H54 (cell line): ENCODE results near the gene LRMDA.
"Not testable (repeated sequence)": the region's sequence is repeated elsewhere in the genome, so short reads cannot be mapped to it uniquely, and the experiment has no call there.

Experiments used
- DNase-seq: peaks from one replicate; pipeline ENCODE4 v3.0.0; 2011; ENCODE audit warnings: low spot score, mixed read lengths; ENCODE audit not compliant: insufficient read length
- FAIRE-seq: peaks from 3 replicates; lab custom pipeline; 2011; peaks lifted over from hg19 to GRCh38; lab: Jason Lieb, UNC
- POLR2A ChIP-seq: IDR thresholded peaks from 2 replicates; pipeline ENCODE4 v1.6.1; 2011; ENCODE audit warnings: low read depth, mild to moderate bottlenecking, low read length

The LRMDA gene

DNA sequence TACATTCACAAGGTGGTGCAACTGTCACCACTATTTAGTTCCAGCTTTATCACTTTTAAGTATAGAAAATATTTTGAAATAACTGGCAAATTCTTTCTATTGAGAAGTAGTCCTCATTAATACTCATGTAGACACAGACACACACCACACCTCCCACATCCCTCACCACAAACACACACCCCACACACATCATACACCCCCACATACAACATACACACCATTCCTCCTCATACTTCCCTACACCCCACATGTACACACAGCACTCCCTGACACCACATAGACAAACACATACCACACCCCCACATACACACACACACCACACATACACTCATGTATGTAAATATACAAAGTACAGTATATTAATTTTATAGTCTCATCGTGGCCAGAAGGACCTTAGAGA, 178.8 kb downstream of the LRMDA start:
- FAIRE-seq: no peak
- no peak for DNase-seq
- TF ChIP-seq POLR2A: no peak

DNA sequence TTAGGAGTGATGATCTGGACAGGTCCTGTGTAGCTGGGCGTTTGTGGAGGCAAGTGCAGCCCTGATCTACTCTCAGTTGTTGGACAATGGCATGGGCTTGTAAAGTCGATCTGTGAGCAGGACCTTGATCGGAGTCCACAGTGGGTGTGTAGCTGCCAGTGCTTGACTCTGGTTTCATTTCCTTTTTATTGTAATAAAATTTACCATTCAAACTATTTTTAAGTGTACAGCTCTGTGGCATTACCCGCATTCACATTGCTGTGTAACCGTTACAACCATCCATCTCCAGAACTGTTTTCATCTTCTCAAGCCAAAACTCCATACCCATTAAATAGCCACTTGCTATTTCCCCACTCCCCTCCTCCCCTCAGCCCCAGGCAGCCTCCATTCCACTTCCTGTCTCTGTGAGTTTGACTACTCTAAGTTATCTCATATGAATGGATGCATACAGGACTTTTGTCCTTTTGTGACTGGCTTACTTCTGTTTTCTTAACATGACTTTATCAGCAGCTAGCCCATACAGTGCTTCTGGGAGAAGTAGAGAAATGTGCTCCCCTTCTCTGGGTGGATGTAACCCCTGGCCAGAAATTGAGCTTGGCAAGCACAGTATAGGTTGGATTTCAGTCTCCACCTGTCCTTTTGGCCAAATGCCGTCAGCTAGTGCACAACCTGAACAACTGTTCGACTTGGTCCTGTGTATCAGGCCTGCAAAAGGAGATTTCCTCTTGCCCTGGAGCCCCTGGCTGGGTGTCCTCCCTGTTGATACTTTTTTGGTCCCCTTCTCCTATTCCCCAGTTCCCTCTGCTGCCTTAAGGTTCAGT, 180.0 kb downstream of the LRMDA start:
- DNase-seq (no peak), FAIRE-seq (no peak)
- TF ChIP-seq POLR2A: no peak

DNA sequence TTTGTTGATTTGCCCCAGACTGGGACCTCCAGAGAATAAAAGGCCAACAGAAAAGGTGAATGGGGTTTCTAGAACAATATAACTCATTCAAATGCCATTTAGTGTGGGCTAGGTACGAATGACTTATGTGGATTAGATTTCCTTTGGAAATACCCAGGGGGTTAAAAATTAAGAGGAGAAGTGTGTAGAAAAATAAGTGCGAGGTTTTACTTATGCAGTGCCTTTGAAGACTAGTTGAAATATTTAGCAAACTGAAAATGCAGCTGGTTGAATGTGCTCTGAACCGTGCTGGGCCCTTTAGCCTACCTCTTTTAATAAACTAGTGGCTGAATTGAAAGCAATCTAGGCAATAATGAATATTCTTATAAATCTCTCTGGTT, 180.6 kb downstream of the LRMDA start:
- FAIRE-seq (no peak), DNase-seq (no peak)
- no peak for TF ChIP-seq POLR2A

DNA sequence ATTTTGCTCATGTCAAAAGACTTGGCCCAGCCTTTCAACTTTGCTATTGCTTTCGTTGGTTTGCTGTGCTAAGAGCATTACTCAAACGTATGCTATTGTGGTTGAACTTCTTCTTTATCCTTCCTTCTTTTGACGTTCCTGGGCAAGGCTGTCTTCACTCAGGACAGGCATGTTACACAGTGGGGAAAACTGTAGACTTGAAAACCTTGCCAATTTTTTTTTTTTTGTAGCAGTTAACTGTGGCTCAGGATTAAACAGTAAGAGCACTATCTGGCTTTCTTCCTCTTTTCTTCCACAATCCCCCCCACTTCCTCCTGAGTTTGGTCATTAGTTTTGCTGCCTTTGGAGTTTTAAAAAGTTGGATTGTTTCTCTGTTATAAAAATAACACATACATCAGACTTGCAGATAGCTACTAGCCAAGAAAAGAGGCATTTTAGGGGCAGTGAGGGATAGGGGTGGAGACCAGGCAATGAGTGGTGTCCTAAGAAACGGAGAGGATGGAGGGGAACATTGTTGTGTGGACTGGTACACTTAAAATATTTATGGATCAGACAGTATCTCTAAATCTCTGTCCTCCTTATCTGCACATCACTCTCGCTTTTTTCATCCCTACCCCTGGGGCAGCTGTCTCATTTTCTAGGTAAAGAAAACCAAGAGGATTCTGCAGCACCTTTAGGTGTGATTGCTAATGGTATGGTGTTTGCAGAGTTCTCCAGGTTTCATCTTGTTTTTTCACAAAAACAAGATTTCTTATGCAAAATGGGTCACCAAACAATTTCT, 181.7 kb downstream of the LRMDA start:
- DNase-seq (no peak), FAIRE-seq (no peak)
- no peak for TF ChIP-seq POLR2A

DNA sequence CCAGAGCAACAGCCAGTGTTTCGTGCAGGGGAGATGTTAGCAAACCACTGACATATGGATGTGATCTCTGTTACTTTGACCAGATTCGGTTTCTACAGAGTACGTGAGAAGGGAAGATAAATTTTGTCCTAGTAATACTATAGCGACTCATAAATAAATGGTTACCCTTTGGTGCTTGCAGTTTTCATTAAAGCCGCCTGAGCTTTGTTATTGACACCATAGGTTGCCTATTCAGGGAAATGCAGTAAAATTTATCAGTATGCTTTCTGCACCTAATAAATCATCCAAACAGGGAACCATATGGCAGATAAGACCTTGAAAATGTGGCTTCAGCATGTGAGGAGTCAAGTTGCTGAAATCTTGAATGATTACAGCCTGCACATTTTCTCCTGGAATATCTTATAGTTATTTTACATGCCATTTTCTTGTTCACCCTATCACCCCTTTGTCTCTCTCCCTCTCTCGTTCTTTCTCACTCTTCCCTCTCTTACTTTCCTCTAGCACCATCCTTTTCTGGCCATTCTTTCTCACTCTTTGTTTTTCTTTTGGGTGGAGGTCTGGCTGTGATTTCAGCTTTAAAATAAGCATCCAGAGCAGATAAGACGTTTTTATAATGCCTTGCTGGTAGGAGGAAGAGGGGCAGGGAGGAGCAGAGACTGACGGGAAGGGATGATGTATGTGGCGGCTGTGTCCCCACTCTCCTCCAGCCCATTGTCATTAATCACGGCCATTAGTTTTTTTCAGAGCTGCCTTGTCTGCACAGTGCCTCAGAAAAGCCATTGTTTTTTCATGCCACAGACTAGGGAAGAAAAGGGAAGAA, 182.5 kb downstream of the LRMDA start:
- no peak for TF ChIP-seq POLR2A
- DNase-seq (no peak), FAIRE-seq (no peak)

DNA sequence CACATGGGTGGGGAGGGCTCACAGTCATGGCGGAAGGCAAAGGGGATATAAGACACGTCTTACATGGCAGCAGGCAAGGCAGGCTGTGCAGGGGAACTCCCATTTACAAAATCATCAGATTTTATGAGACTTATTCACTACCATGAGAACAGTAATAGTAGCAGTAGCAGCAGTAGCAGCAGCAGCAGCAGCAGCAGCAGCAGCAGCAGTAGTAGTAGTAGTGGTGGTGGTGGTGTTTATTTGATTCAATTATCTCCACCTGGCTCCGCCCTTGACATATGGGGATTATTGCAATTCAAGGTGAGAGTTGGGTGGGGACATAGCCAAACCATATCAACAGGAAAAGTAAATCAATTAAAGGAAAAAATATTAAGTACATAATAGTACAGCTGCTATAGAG, 184.7 kb downstream of the LRMDA start:
- TF ChIP-seq POLR2A: no peak
- FAIRE-seq (no peak), DNase-seq (no peak)

DNA sequence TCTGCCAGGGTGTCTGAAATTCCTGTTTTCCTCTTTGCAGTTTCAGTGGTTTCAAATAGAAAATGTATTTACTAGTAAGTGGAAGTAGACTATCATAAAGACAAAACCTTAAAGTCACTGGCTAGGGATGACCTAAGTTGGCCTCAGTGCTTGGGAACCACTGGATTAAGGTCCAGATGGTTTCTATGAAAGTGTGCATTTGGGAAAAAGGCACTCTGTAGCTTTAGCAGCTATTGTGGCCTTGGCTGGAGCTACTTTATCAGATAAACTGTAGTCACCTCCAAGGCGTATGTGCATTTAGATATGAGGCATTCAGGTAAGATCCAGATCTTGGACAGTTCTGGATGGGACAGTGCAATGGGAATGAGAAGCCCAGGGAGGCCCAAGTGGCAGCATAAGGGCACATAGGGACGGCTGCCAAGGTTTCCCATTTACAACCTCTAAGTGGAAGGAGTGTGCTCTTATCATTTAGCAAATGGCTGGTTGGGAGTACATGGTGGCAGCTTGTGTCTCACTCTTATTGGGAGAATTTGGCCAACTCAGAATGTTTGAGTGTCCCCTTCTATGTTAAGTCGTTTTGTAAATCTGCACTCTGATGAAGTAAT, 185.6 kb downstream of the LRMDA start:
- FAIRE-seq: no peak
- no peak for DNase-seq
- TF ChIP-seq POLR2A: no peak

DNA sequence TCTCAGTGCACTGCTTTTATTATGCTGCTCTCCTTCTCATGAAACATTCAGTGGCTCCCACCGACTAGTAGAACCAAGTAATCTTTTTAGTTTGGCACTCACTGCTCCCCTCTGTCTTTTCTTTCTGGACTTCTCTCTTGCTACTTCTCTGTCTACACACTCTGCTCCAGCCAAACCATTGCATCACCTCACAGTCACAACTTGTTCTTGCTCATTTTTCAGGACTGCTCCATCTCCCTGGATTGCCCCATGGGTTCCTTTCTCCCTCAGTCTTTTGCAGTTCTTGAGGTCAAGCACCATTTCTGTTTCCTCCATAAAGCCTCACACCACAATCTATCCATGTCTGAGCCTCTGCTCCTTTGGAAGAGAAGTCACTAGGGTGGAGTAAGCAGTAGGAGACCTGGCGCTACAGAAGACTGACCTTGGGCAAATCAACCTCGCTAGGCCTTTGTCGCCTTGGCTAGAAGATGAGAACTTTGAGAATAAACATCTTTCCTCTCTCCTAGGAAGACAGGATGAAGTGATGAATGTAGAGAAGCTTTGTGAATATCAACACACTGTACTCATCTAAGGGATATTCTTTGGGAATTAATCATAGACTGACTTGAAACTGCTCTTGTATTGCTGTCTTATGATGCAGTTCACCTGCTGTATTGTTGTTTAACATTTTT, 186.2 kb downstream of the LRMDA start:
- FAIRE-seq (no peak), DNase-seq (no peak)
- no peak for TF ChIP-seq POLR2A

DNA sequence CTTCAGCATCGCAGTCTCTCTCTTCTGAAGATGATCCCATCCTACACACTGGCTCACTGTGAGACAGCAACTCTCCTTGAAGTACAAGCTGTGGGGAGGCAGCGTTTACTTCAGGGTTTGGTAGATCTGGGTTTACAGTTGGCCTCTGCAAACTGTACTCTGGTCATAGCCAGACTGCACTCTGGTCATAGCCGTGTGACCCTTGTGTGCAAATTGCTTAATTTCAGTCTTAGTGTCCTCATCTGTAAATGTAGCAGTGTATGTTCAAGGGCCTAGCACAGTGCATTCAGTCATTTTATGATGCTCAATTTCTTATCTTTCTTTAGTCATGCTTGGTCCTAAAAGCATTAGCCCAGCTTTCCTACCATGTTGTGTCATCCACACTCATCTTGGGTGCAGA, 188.2 kb downstream of the LRMDA start:
- FAIRE-seq (no peak), DNase-seq (no peak)
- TF ChIP-seq POLR2A: no peak

DNA sequence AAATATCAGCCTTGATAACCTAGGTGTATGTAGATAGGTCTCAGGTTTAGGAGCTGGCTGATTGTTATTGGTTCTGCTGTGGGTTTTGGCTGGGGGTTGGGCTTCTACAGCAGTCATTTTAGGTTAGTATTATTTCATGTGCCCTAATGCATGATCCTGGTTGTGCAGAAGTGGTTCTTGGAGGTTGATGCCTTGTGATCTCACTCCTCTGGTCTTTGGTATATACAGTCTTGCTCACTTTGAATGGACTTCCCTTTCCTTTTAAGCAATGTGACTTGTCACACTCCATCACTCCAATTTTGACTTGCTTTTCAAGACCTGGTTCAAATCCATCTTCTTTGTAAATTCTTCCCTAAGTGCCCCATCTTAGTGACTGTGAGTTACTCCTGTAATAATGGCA, 188.9 kb downstream of the LRMDA start:
- TF ChIP-seq POLR2A: no peak
- DNase-seq (no peak), FAIRE-seq (no peak)

DNA sequence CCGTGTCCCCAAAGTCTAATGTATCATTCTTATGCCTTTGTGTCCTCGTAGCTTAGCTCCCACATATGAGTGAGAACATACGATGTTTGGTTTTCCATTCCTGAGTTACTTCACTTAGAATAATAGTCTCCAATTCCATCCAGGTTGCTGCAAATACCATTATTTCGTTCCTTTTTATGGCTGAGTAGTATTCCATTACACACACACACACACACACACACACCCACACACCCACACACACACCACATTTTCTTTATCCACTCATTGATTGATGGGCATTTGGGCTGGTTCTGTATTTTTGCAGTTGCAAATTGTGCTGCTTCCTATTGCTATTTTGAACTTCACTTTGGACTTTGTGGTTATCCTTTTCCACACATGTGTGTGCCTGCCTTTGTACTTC, 189.6 kb downstream of the LRMDA start:
- not testable (repeated sequence) for FAIRE-seq, DNase-seq

DNA sequence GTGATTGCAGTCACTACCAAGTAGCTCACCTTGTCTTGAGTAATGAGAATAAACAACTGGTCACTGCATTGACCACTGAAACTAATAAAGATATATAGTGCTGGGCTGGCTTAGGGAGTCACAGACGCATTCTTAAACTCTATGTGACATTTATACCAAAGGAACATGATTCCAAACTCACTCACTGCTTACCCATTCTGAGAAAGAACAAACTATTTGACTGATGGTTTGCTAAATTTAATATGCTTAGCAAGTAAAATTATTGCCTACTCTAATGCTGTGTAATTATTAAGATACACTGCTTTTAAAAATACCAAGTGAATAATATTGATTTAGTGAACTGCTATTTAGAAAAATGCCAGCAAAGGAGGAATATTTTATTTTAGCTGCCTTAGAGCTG, 191.1 kb downstream of the LRMDA start:
- no peak for TF ChIP-seq POLR2A
- no peak for DNase-seq
- FAIRE-seq: no peak

DNA sequence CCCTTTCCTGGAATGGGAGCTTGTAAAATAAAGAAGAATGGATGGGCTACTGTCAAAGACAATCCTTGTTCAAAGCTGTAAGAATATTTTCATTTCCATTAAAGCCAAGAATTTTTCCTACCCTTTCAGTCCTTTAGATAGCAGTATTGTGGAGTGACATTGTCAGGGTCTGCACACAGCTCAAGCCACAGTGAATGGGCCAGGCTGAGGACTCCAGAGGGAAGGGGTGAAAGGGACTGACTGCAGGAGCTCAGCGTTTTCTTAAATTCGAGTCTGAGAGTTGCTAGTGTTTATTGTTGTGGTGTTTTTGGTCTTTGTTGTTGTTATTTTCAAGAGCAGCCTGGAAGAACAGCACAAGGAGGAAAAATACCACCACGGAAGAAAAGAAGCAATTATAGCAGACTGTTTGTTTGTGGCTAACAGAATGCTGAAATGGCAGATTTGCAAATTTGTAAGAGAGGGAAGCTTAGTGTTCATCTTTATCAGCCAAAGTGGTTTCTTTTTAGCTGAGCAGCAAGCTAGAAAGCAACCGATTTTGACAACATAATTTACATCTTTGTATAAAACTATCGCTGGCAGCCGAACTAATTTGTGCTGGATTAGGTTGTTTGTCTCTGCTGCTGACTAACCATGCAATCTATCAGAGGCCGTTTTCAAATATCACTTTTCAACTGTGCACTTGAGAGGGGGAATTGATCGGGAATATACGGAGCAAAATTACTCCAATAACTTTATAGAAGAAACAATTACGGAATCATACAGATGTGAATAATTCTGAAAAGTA, 192.1 kb downstream of the LRMDA start:
- TF ChIP-seq POLR2A: no peak
- no peak for DNase-seq
- FAIRE-seq: no peak
